B cell (primary cell): ENCODE measurements around the gene TRIM46. TPM values are rescaled to one million over a fixed set of nuclear protein-coding genes. Genes with fewer than 3 reads are reported as not detected.
A peak's percentile ranks its signal among the peaks of the same experiment; 100 is the strongest.

Experiments
- ATAC-seq: fragments of 200-7000 bp; cut with Tn5 transposase; one replicate; pipeline ENCODE4 v1.10.0; 2021; ENCODE audit warnings: low read depth, mild to moderate bottlenecking, moderate number of reproducible peaks, moderate library complexity
- CTCF ChIA-PET: fragments of 350-600 bp; sonication (Branson Sonifier 250); formaldehyde crosslinking; loops from one replicate; lab custom pipeline; 2021; ENCODE audit warnings: antibody characterized with exemption, inconsistent platforms; lab: Charles Lee
- POLR2A ChIA-PET: fragments of 350-600 bp; sonication (Branson Sonifier 250); formaldehyde crosslinking; loops from one replicate; lab custom pipeline; 2021; ENCODE audit warnings: antibody characterized with exemption; lab: Charles Lee
- DNase-seq: peaks from one replicate; pipeline ENCODE4 v3.0.0; 2013
- H2AFZ ChIP-seq: 2 replicates; pipeline ENCODE4 v1.6.1; 2012; ENCODE audit warnings: mild to moderate bottlenecking, low read depth, low read length; ENCODE audit not compliant: insufficient read depth, poor library complexity, severe bottlenecking
- H3K27ac ChIP-seq, 2 donors: 1 replicate in 1 of 2; 2 replicates in 1 of 2; pipeline ENCODE4 v1.5.1; 2012 to 2013; ENCODE audit warnings: low read length in 2 of 2, mild to moderate bottlenecking in 2 of 2, moderate library complexity in 1 of 2
- H3K27me3 ChIP-seq, 4 experiments: fragments of 200-600 bp in 1 of 4; sonication (generic) in 1 of 4; replicated peaks in 1 of 4; 1 replicate in 2 of 4; 2 replicates in 2 of 4; pipeline versions ENCODE4 v1.6.1 to v1.7.0; 2013 to 2016; ENCODE audit warnings: low read length in 3 of 4, mild to moderate bottlenecking in 2 of 4, mixed read lengths in 1 of 4, moderate library complexity in 1 of 4; ENCODE audit not compliant: insufficient read depth in 4 of 4, control insufficient read depth in 3 of 4; ENCODE audit errors: control extremely low read depth in 1 of 4
- H3K36me3 ChIP-seq, 2 experiments: replicated peaks in 1 of 2; 1 replicate in 1 of 2; 2 replicates in 1 of 2; pipeline versions ENCODE4 v1.6.1 to v1.7.1; 2013; ENCODE audit warnings: low read length in 1 of 2; ENCODE audit not compliant: insufficient read depth in 2 of 2, control insufficient read depth in 1 of 2; ENCODE audit errors: control extremely low read depth in 1 of 2, extremely low read depth in 1 of 2
- H3K4me1 ChIP-seq, 2 donors: fragments of 200-600 bp in 1 of 2; sonication (generic) in 1 of 2; 1 replicate in 1 of 2; 2 replicates in 1 of 2; pipeline versions ENCODE4 v1.5.1 to v1.6.1; 2013 to 2017; ENCODE audit warnings: low read length in 2 of 2; ENCODE audit not compliant: control insufficient read depth in 2 of 2, insufficient read depth in 2 of 2
- H3K4me2 ChIP-seq: replicated peaks from 2 replicates; pipeline ENCODE3; 2012; ENCODE audit warnings: mild to moderate bottlenecking, low read depth, low read length; ENCODE audit not compliant: poor library complexity, severe bottlenecking
- H3K4me3 ChIP-seq, 5 experiments: fragments of 200-600 bp in 1 of 5; sonication (generic) in 1 of 5; 1 replicate in 3 of 5; 2 replicates in 2 of 5; pipeline versions ENCODE4 v1.5.1 to v1.7.0; 2011 to 2016; ENCODE audit warnings: low read length in 4 of 5, mild to moderate bottlenecking in 4 of 5, low read depth in 2 of 5, control low read depth in 1 of 5, moderate library complexity in 1 of 5; ENCODE audit not compliant: insufficient read depth in 1 of 5; ENCODE audit errors: control extremely low read depth in 1 of 5, extremely low read depth in 1 of 5
- H3K79me2 ChIP-seq: fragments of 200-600 bp; sonication (generic); one replicate; pipeline ENCODE4 v1.6.0; 2016; ENCODE audit warnings: low read length; ENCODE audit not compliant: control insufficient read depth, insufficient read depth
- H3K9ac ChIP-seq: fragments of 200-600 bp; sonication (generic); 2 replicates; pipeline ENCODE4 v1.6.1; 2017; ENCODE audit warnings: mild to moderate bottlenecking, low read length, moderate library complexity
- H3K9me3 ChIP-seq, 3 donors: one replicate each; pipeline versions ENCODE4 v1.6.1 to v1.7.1; 2013; ENCODE audit warnings: low read length in 2 of 3; ENCODE audit not compliant: control insufficient read depth in 2 of 3, insufficient read depth in 1 of 3; ENCODE audit errors: control extremely low read depth in 1 of 3
- H4K20me1 ChIP-seq: 2 replicates; pipeline ENCODE4 v1.6.0; 2012; ENCODE audit warnings: mild to moderate bottlenecking, low read length; ENCODE audit not compliant: insufficient read depth, control insufficient read depth, poor library complexity, severe bottlenecking
- H3K27ac Mint-ChIP-seq: one replicate; pipeline ENCODE4 v1.8.0; 2021; ENCODE audit warnings: mixed read lengths
- H3K27me3 Mint-ChIP-seq: one replicate; pipeline ENCODE4 v1.8.0; 2021; ENCODE audit warnings: mixed read lengths
- H3K4me1 Mint-ChIP-seq: one replicate; pipeline ENCODE4 v1.8.0; 2021; ENCODE audit warnings: mixed read lengths
- H3K4me3 Mint-ChIP-seq: one replicate; pipeline ENCODE4 v1.8.0; 2021; ENCODE audit warnings: mixed read lengths
- H3K9me3 Mint-ChIP-seq: one replicate; pipeline ENCODE4 v1.8.0; 2022; ENCODE audit warnings: mixed read lengths; ENCODE audit not compliant: insufficient read depth
- EZH2 ChIP-seq: IDR thresholded peaks from 2 replicates; pipeline ENCODE4 v1.6.1; 2012; ENCODE audit warnings: borderline replicate concordance, low read depth, mild to moderate bottlenecking, moderate library complexity, low read length; ENCODE audit not compliant: insufficient read depth, poor library complexity, severe bottlenecking
- WGBS: methylation state at CpG from one replicate; pipeline ENCODE4 v1.1.5; 2013; ENCODE audit warnings: missing lambda C conversion rate; ENCODE audit not compliant: insufficient coverage; 5-methylcytosine and 5-hydroxymethylcytosine counted together
- intact Hi-C: fragments of 100-400 bp; cut with micrococcal nuclease; formaldehyde crosslinking; loops from one replicate; pipeline ENCODE4 v1.10.0; 2022
- polyA plus RNA-seq: library from polyadenylated mRNA; depleted of rRNA; stranded (reverse); fragments of >200 nt; gene quantifications from 2 replicates; pipeline ENCODE4 v1.2.3, GENCODE V29; 2012
- total RNA-seq, 2 donors: library from RNA; stranded (reverse); fragments of 120-200 nt in 1 of 2; gene quantifications; 1 replicate in 1 of 2; 2 replicates in 1 of 2; pipeline versions ENCODE4 v1.2.3 to v1.2.4, GENCODE V29; 2013 to 2022
- TF ChIP-seq, protein P1 (sequence below): fragments of 200-600 bp; IDR thresholded peaks from one replicate; pipeline ENCODE4 v1.8.0; 2022; ENCODE audit warnings: antibody characterized with exemption, mild to moderate bottlenecking

Gene TRIM46
- total and polyA plus RNA-seq, 2 donors (not counting 1 experiment from before 2014, with no cell fraction given): 2.6 to 3.4 TPM

DNA sequence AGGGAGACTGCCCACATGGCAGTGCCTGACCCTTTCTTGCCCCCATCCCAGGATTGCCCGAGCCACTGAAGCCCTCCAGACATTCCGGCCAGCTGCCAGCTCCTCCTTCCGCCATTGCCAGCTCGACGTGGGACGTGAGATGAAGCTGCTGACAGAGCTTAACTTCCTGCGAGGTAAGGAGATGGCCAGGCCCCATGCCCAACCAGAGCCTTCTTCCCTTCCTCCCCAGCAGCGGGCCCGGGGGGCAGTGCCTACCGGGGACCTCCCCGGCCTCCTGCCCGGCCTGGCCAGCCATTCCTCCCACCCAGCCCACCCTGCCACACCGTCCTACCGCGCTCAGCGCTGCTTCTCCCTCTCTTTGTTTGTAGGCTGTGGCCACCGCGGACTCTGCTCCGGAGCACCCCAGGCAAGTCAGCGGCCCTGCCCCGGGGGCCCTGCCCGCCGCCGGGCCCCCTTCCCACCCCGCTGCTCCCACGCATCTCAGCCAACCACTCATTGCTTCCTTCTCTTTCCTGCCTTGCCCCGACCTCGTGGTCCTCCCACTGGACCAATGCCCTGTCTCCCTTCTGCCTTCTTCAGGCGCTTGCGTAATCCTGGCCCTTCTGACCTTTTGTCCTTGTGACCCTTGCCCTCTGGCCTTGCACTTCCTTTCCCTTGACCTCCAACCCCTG is 4.9 kb downstream of the TRIM46 start:
- Histone ChIP-seq H3K79me2 (peaks cover 4% of the 10 kb centered on the region), H3K27ac (no peak overlapping the region), H4K20me1 (no peaks in the 10 kb centered on the region), H3K4me1 (peaks cover 13 to 21% of the 10 kb centered on the region in 2 donors), H3K4me2 (no peak overlapping the region), H2AFZ (no peak overlapping the region), H3K4me3 (no peak overlapping the region), H3K27me3 (no peaks in the 10 kb centered on the region), H3K9me3 (no peaks in the 10 kb centered on the region), H3K9ac (no peak overlapping the region), H3K36me3 (no peaks in the 10 kb centered on the region)
- WGBS: 89% methylated on average over 22 of the region's 30 CpGs
- ChIA-PET POLR2A (interaction anchor here (0.6 kb wide), 1 partner anchor 767 kb away, joined by 5 read pairs; no protein-coding TSS in a partner anchor), CTCF (interaction anchor here (0.6 to 12.7 kb wide), 8 partner anchors 9 to 73 kb away, joined by 3 to 196 read pairs (median 6); no protein-coding TSS in a partner anchor)
- Mint-ChIP-seq H3K27ac (no peak overlapping the region), H3K4me1 (peaks cover 23% of the 10 kb centered on the region), H3K4me3 (no peak overlapping the region), H3K9me3 (no peaks in the 10 kb centered on the region), H3K27me3 (no peaks in the 10 kb centered on the region)
- DNase-seq: peak; percentile 16
- no peak for TF ChIP-seq EZH2
- no peak for ATAC-seq
- intact Hi-C loops: no loop called here

DNA sequence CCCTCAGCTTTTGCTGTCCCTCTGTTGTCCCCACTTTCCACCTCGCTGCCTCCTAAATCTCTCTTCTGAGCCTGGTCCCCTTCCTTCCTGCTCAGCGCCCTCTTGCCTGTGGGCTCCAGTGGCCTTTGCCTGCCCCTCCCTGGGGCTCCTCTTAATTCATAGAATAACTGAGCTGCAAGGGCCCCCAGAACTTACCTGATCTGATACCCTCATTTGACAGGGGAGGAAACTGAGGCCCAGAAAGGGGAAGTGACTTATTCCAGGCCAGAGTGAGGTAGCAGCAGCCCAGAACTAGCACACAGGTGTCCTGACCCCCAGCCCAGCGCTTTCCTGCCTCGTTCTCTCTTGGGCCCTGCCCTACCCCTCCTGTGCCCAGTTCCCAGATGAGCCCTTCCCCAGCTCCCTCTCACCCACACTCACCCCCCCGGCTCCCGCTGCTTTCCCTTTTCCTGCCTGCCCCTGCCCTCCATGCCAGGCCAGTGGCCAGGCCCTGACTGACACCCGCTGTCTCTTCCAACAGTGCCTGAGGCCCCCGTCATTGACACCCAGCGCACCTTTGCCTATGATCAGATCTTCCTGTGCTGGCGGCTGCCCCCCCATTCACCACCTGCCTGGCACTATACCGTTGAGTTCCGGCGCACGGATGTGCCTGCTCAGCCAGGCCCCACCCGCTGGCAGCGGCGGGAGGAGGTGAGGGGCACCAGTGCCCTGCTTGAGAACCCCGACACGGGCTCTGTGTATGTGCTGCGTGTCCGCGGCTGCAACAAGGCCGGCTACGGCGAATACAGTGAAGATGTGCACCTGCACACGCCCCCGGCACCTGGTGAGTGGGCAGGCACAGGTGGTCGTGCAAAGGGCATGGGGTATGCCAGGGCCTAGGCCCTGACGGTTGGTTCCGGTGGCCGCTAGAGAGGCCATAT is 5.7 kb downstream of the TRIM46 start:
- Histone ChIP-seq H3K4me1 (peaks cover 8 to 20% of the 10 kb centered on the region in 2 donors), H3K9me3 (no peaks in the 10 kb centered on the region), H3K27me3 (no peaks in the 10 kb centered on the region), H2AFZ (no peak overlapping the region), H3K36me3 (no peaks in the 10 kb centered on the region), H3K4me2 (no peak overlapping the region), H3K4me3 (no peak overlapping the region), H3K27ac (no peak overlapping the region), H3K9ac (no peak overlapping the region), H3K79me2 (no peaks in the 10 kb centered on the region), H4K20me1 (no peaks in the 10 kb centered on the region)
- no peaks in the 10 kb centered on the region for H3K9me3 Mint-ChIP-seq
- WGBS: 92% methylated on average over 29 of the region's 31 CpGs
- H3K27me3 Mint-ChIP-seq: no peaks in the 10 kb centered on the region
- H3K27ac Mint-ChIP-seq: no peak overlapping the region
- no peak for ATAC-seq
- POLR2A ChIA-PET: no interaction called here
- H3K4me3 Mint-ChIP-seq: no peak overlapping the region
- peak; percentile 15 for DNase-seq
- intact Hi-C loops: no loop called here
- TF ChIP-seq, protein P1, sequence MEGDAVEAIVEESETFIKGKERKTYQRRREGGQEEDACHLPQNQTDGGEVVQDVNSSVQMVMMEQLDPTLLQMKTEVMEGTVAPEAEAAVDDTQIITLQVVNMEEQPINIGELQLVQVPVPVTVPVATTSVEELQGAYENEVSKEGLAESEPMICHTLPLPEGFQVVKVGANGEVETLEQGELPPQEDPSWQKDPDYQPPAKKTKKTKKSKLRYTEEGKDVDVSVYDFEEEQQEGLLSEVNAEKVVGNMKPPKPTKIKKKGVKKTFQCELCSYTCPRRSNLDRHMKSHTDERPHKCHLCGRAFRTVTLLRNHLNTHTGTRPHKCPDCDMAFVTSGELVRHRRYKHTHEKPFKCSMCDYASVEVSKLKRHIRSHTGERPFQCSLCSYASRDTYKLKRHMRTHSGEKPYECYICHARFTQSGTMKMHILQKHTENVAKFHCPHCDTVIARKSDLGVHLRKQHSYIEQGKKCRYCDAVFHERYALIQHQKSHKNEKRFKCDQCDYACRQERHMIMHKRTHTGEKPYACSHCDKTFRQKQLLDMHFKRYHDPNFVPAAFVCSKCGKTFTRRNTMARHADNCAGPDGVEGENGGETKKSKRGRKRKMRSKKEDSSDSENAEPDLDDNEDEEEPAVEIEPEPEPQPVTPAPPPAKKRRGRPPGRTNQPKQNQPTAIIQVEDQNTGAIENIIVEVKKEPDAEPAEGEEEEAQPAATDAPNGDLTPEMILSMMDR: no peak
- TF ChIP-seq EZH2: no peak
- H3K4me1 Mint-ChIP-seq: peaks cover 21% of the 10 kb centered on the region
- CTCF ChIA-PET: interaction anchor here (0.6 to 12.7 kb wide), 8 partner anchors 10 to 94 kb away, joined by 3 to 196 read pairs (median 4); no protein-coding TSS in a partner anchor
